Adrenal gland (tissue), 12 donors: ENCODE results near the gene FMN1. TPM values are rescaled to one million over a fixed set of nuclear protein-coding genes. Genes with fewer than 3 reads are reported as not detected.

Experiments used
- DNase-seq, 7 donors: peaks; one replicate each; pipeline ENCODE4 v3.0.0-alpha.2; 2019 to 2020
- H3K27ac ChIP-seq, 5 donors: fragments of 200-600 bp; sonication (generic) in 4 of 5; 1 replicate in 3 of 5; 2 replicates in 2 of 5; pipeline versions ENCODE4 v1.5.1 to v1.8.0; 2016 to 2020; ENCODE audit warnings: mild to moderate bottlenecking in 1 of 5
- H3K27me3 ChIP-seq: fragments of 200-600 bp; 2 replicates; pipeline ENCODE4 v1.8.0; 2021
- H3K36me3 ChIP-seq, 2 donors: fragments of 200-600 bp; replicated peaks in 1 of 2; 1 replicate in 1 of 2; 2 replicates in 1 of 2; pipeline versions ENCODE4 v1.5.1 to v1.8.0; 2018 to 2022
- H3K4me1 ChIP-seq, 2 donors: fragments of 200-600 bp; replicated peaks in 1 of 2; 1 replicate in 1 of 2; 2 replicates in 1 of 2; pipeline versions ENCODE4 v1.5.1 to v1.8.0; 2018 to 2021
- H3K4me3 ChIP-seq, 4 donors: fragments of 200-600 bp; sonication (generic) in 3 of 4; one replicate each; pipeline ENCODE4 v1.5.1; 2016 to 2018
- H3K9me3 ChIP-seq, 3 donors: fragments of 200-600 bp; sonication (generic) in 1 of 3; replicated peaks in 1 of 3; 1 replicate in 2 of 3; 2 replicates in 1 of 3; pipeline versions ENCODE4 v1.5.1 to v1.8.0; 2016 to 2021
- CTCF ChIP-seq, 6 experiments: fragments of 450-650 bp in 4 of 6; fragments of 200-600 bp in 2 of 6; sonication (generic) in 1 of 6; IDR thresholded peaks; 1 replicate in 5 of 6; 2 replicates in 1 of 6; pipeline versions ENCODE4 v1.5.1 to v1.8.0; 2016 to 2021; ENCODE audit warnings: antibody characterized with exemption in 6 of 6, mild to moderate bottlenecking in 2 of 6, moderate library complexity in 1 of 6
- POLR2A ChIP-seq, 2 donors: fragments of 450-650 bp; IDR thresholded peaks; one replicate each; pipeline ENCODE4 v1.6.1; 2017; ENCODE audit warnings: antibody characterized with exemption in 2 of 2, mild to moderate bottlenecking in 2 of 2, moderate library complexity in 1 of 2
- WGBS, 4 donors: extraction: QIAGEN DNeasy Blood & Tissue Kit in 2 of 4; methylation state at CpG; one replicate each; pipeline versions ENCODE4 v1.1.5 to v1.1.7; 2013 to 2017; 5-methylcytosine and 5-hydroxymethylcytosine counted together
- intact Hi-C, 2 donors: fragments of 100-400 bp; cut with DNase I; formaldehyde crosslinking; loops; one replicate each; pipeline versions ENCODE4 v1.14.1 to v1.15.0; 2022 to 2023
- polyA plus RNA-seq, 3 donors: library from polyadenylated mRNA; stranded (reverse); fragments of 200-250 nt in 2 of 3; fragments of 350-450 nt in 1 of 3; fragmentation: Illumina TruSeq in 1 of 3; extraction: RNeasy Lipid Tissue Mini Kit (QIAGEN cat#74804) in 1 of 3; gene quantifications; one replicate each; pipeline ENCODE4 v1.2.3, GENCODE V29; 2013 to 2014
- total RNA-seq, 9 donors: library from RNA; depleted of rRNA in 4 of 9; stranded (reverse); fragments of >200 nt in 4 of 9; fragments of 120-200 nt in 1 of 9; fragmentation: NEBNext Ultra II Directional in 1 of 9; extraction: Animal tissue kit (Norgen Biotek cat#: 25700) in 1 of 9; gene quantifications; one replicate each; pipeline versions ENCODE4 v1.1.0 to v1.2.4, GENCODE V29; 2013 to 2023
- donor health status: healthy with polysubstance abuse.
- donor health status: Bipolar disorder and iron deficiency.
- donor health status: DM: yes; HTN: yes; CAD: no.
- donor health status: DM: no; HTN: no; CAD: no.
- donor health status: DM: no; HTN: no; CAD: no.
- donor health status: DM: yes; HTN: yes; CAD: no.

The FMN1 gene
- total and polyA plus RNA-seq, 12 donors, result 0.37 to 29.2 (median 11.4) TPM

GRCh38 chr15:33182926-33183325, 11.6 kb downstream of the FMN1 start:
- no peak overlapping the region for H3K27ac ChIP-seq
- no peak overlapping the region for H3K4me3 ChIP-seq
- H3K27me3 ChIP-seq, result no peaks in the 10 kb centered on the region
- H3K36me3 ChIP-seq, result no peaks in the 10 kb centered on the region
- no peaks in the 10 kb centered on the region for H3K9me3 ChIP-seq
- intact Hi-C loops, result no loop called here
- no peaks in the 10 kb centered on the region for H3K4me1 ChIP-seq
- WGBS, 4 donors, result 57 to 71% (median 67%) methylated on average over 2 of the region's 2 CpGs
- TF ChIP-seq CTCF (IDR thresholded peaks at IDR 0.05), result no peak
- no peak for TF ChIP-seq POLR2A (IDR thresholded peaks at IDR 0.05)
- no peak for DNase-seq

GRCh38 chr15:33182278-33182905, 12.1 kb downstream of the FMN1 start:
- WGBS, 4 donors, result 67 to 78% (median 68%) methylated on average over 4 of the region's 4 CpGs
- Histone ChIP-seq H3K4me1 (no peaks in the 10 kb centered on the region), H3K9me3 (no peaks in the 10 kb centered on the region), H3K4me3 (no peak overlapping the region), H3K27me3 (no peaks in the 10 kb centered on the region), H3K36me3 (no peaks in the 10 kb centered on the region), H3K27ac (no peak overlapping the region)
- no peak for DNase-seq
- intact Hi-C loops, result no loop called here
- TF ChIP-seq CTCF (IDR thresholded peaks at IDR 0.05) (no peak), POLR2A (IDR thresholded peaks at IDR 0.05) (no peak)

- H3K4me1 ChIP-seq, result no peaks in the 10 kb centered on the region
- H3K36me3 ChIP-seq, result no peaks in the 10 kb centered on the region
- no peaks in the 10 kb centered on the region for H3K27me3 ChIP-seq
- no peak overlapping the region for H3K27ac ChIP-seq
- no peak for DNase-seq
- WGBS, 4 donors, result 85 to 88% (median 86%) methylated on average over 5 of the region's 5 CpGs
- TF ChIP-seq POLR2A (IDR thresholded peaks at IDR 0.05), result no peak
- TF ChIP-seq CTCF (IDR thresholded peaks at IDR 0.05), result no peak
- no peaks in the 10 kb centered on the region for H3K9me3 ChIP-seq
- no peak overlapping the region for H3K4me3 ChIP-seq
- intact Hi-C loops, result no loop called here
Observed at GRCh38 chr15:33179874-33180273, 14.6 kb downstream of the FMN1 start.

- Histone ChIP-seq H3K27me3 (no peaks in the 10 kb centered on the region), H3K4me3 (no peak overlapping the region), H3K4me1 (no peaks in the 10 kb centered on the region), H3K36me3 (no peaks in the 10 kb centered on the region), H3K27ac (no peak overlapping the region), H3K9me3 (no peaks in the 10 kb centered on the region)
- intact Hi-C loops, result no loop called here
- no peak for TF ChIP-seq CTCF (IDR thresholded peaks at IDR 0.05)
- TF ChIP-seq POLR2A (IDR thresholded peaks at IDR 0.05), result no peak
- DNase-seq, result no peak
- WGBS, 4 donors, result 73 to 88% (median 80%) methylated on average over 2 of the region's 2 CpGs
Observed at GRCh38 chr15:33171202-33171601, 23.3 kb downstream of the FMN1 start.
